ENCODE results near the gene CEP83.

- TF ChIP-seq, protein P1, sequence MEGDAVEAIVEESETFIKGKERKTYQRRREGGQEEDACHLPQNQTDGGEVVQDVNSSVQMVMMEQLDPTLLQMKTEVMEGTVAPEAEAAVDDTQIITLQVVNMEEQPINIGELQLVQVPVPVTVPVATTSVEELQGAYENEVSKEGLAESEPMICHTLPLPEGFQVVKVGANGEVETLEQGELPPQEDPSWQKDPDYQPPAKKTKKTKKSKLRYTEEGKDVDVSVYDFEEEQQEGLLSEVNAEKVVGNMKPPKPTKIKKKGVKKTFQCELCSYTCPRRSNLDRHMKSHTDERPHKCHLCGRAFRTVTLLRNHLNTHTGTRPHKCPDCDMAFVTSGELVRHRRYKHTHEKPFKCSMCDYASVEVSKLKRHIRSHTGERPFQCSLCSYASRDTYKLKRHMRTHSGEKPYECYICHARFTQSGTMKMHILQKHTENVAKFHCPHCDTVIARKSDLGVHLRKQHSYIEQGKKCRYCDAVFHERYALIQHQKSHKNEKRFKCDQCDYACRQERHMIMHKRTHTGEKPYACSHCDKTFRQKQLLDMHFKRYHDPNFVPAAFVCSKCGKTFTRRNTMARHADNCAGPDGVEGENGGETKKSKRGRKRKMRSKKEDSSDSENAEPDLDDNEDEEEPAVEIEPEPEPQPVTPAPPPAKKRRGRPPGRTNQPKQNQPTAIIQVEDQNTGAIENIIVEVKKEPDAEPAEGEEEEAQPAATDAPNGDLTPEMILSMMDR (IDR thresholded peaks at IDR 0.05): no peak
- no peak for TF ChIP-seq POLR2A (IDR thresholded peaks at IDR 0.05)
These were observed 22.4 kb downstream of the CEP83 start for GRCh38 chr12:94437303-94437702.
